ENCODE data around the gene CXCL16. TPM values are rescaled to one million over a fixed set of nuclear protein-coding genes. Genes with fewer than 3 reads are reported as not detected.
"Not testable (repeated sequence)": the region's sequence is repeated elsewhere in the genome, so short reads cannot be mapped to it uniquely, and the experiment has no call there.

CXCL16 gene
- total RNA-seq, 4 donors from 2014 or later, result 13.0 to 72.6 (median 27.0) TPM

DNA sequence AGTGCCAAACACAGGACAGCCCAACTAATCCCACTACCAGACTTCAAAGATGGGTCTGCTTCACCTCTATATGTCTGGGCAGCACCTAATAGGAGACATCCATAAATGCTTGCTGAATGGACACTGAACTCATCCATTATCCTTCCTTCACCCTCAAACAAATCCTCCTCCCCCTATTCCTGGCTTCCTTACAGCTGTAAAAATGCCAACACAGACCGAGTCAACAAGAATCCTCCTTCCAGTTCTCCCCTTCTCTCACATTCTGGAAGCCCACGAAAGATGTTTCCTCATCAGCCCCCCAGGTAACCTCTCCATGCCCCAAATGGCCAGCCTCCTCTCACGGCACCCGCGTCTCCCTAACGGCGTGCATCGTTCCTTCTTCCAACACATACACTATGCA is 48.0 kb downstream of the CXCL16 start:
- DNase-seq, result no peak

DNA sequence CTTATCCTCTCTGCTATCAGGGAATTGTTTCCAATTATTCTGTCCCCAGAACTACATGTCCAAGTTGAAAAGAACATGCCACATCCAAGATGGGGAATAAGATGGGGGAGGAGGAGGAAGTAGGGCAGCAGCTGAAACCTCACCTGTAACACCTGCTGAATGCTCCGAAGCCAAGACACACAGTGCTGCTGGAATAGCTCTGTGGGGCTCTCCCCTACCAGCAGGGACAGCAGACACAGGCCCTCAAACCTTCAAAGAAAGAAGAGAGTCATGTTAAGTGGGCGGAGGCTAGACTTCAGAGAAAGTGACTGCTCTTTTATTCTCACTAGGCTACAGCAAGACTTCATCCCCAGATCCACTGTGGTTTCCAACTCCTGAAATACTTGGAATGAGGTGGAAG is 49.0 kb downstream of the CXCL16 start:
- TF ChIP-seq POLR2AphosphoS5 (IDR thresholded peaks at IDR 0.05) (no peak), EP300 (IDR thresholded peaks at IDR 0.05; ENCODE audit: low read depth) (no peak), POLR2A (IDR thresholded peaks at IDR 0.05) (no peak)
- TF ChIP-seq, protein P1, sequence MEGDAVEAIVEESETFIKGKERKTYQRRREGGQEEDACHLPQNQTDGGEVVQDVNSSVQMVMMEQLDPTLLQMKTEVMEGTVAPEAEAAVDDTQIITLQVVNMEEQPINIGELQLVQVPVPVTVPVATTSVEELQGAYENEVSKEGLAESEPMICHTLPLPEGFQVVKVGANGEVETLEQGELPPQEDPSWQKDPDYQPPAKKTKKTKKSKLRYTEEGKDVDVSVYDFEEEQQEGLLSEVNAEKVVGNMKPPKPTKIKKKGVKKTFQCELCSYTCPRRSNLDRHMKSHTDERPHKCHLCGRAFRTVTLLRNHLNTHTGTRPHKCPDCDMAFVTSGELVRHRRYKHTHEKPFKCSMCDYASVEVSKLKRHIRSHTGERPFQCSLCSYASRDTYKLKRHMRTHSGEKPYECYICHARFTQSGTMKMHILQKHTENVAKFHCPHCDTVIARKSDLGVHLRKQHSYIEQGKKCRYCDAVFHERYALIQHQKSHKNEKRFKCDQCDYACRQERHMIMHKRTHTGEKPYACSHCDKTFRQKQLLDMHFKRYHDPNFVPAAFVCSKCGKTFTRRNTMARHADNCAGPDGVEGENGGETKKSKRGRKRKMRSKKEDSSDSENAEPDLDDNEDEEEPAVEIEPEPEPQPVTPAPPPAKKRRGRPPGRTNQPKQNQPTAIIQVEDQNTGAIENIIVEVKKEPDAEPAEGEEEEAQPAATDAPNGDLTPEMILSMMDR (IDR thresholded peaks at IDR 0.05), result no peak
- Histone ChIP-seq H3K27me3 (no peaks in the 10 kb centered on the region), H3K4me3 (no peak overlapping the region), H3K4me1 (peaks cover 0 to 3% (median 0%) of the 10 kb centered on the region in 4 donors), H3K36me3 (no peaks in the 10 kb centered on the region), H3K9me3 (no peaks in the 10 kb centered on the region), H3K27ac (no peak overlapping the region)
- intact Hi-C loops (cut with DNase I; ENCODE audit: low total_unique reads), result no loop called here
- WGBS, 2 donors (ENCODE audit: low coverage in 1 of 2), result 57 to 100% methylated on average over 1 to 2 of the region's 2 CpGs
- DNase-seq, result no peak
- in situ Hi-C loops (cut with MboI; ENCODE audit: low pct_ligation_motif_present in 1 of 4, low pct_unique_long_range_greater_than_20kb in 1 of 4, low sequenced_read_pairs in 3 of 4), result no loop called here

More for the DNA sequence above, 48.0 kb downstream of the CXCL16 start:
- TF ChIP-seq EP300 (IDR thresholded peaks at IDR 0.05; ENCODE audit: low read depth), result no peak
- TF ChIP-seq POLR2A (IDR thresholded peaks at IDR 0.05), result no peak
- no peak for TF ChIP-seq POLR2AphosphoS5 (IDR thresholded peaks at IDR 0.05)
- TF ChIP-seq, protein P1 (IDR thresholded peaks at IDR 0.05), result no peak
- Histone ChIP-seq H3K27ac (no peak overlapping the region), H3K4me3 (no peak overlapping the region), H3K9me3 (no peaks in the 10 kb centered on the region), H3K27me3 (no peaks in the 10 kb centered on the region), H3K36me3 (no peaks in the 10 kb centered on the region), H3K4me1 (peaks cover 0 to 3% (median 0%) of the 10 kb centered on the region in 4 donors)
- intact Hi-C loops (cut with DNase I; ENCODE audit: low total_unique reads), result no loop called here
- 70% methylated on average over 8 of the region's 8 CpGs; no CpG with 5 or more reads in 1 of the 2 donors for WGBS, 2 donors (ENCODE audit: low coverage in 1 of 2)
- in situ Hi-C loops (cut with MboI; ENCODE audit: low pct_ligation_motif_present in 1 of 4, low pct_unique_long_range_greater_than_20kb in 1 of 4, low sequenced_read_pairs in 3 of 4), result no loop called here

- H3K4me1 ChIP-seq; in situ Hi-C loops (cut with MboI; ENCODE audit: low pct_ligation_motif_present in 1 of 4, low pct_unique_long_range_greater_than_20kb in 1 of 4, low sequenced_read_pairs in 3 of 4); H3K27ac ChIP-seq; H3K36me3 ChIP-seq; H3K27me3 ChIP-seq; DNase-seq; intact Hi-C loops (cut with DNase I; ENCODE audit: low total_unique reads); H3K9me3 ChIP-seq; H3K4me3 ChIP-seq: not testable (repeated sequence)
- 85 to 88% methylated on average over 10 to 12 of the region's 12 CpGs for WGBS, 2 donors (ENCODE audit: low coverage in 1 of 2)
These were observed 49.9 kb downstream of the CXCL16 start for GRCh38 chr17:4689872-4690271.

DNA sequence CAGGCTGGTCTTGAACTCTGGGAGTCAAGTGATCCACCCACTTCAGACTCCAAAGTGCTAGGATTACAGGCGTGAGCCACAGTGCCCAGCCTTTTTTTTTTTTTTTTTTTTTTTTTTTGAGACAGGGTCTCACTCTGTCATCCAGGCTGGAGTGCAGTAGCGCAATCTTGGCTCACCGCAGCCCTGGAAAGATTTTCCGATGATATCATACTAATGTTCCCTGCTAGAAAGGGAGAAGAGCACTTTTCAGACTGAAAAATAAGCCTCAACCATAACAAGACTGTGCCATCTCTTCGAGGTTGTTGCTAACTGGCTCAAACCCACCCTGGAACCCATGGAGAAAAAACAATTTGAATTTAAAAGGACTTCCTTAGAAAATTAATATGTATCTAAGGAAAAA is 56.0 kb downstream of the CXCL16 start:
- intact Hi-C loops (cut with DNase I; ENCODE audit: low total_unique reads); H3K9me3 ChIP-seq; H3K4me3 ChIP-seq; in situ Hi-C loops (cut with MboI; ENCODE audit: low pct_ligation_motif_present in 1 of 4, low pct_unique_long_range_greater_than_20kb in 1 of 4, low sequenced_read_pairs in 3 of 4); DNase-seq; H3K4me1 ChIP-seq; H3K27me3 ChIP-seq: not testable (repeated sequence)
- Histone ChIP-seq H3K27ac (peak overlapping the region in 2 of 4 donors; percentile 21 to 58), H3K36me3 (peaks cover 0 to 29% (median 10%) of the 10 kb centered on the region in 4 donors)
- WGBS, 2 donors (ENCODE audit: low coverage in 1 of 2), result 83 to 88% methylated on average over 1 to 5 of the region's 5 CpGs

Other genes starting within 250 kb of the CXCL16 start
- gene SPNS2, start 241.0 kb downstream of the CXCL16 start, total RNA-seq, result 10 to 100 TPM in 3 of 4 donors, 1 to 10 TPM in 1; 8.7 to 72.0 (median 18.2) TPM
- gene MYBBP1A, start 184.5 kb downstream of the CXCL16 start, total RNA-seq, result 100 to 1,000 TPM in 2 of 4 donors, 10 to 100 TPM in 2; 25.4 to 148 (median 81.5) TPM
- gene GGT6, start 179.4 kb downstream of the CXCL16 start, total RNA-seq, result 100 to 1,000 TPM; 214 to 308 (median 283) TPM
- under 1 TPM in 3 of 4 donors, not detected in 1; 0.16 to 0.96 (median 0.40) TPM for gene SMTNL2, start 155.4 kb downstream of the CXCL16 start, total RNA-seq
- under 1 TPM in 2 of 4 donors, not detected in 2; 0.41 to 0.48 TPM for gene ALOX15, start 98.2 kb downstream of the CXCL16 start, total RNA-seq
- gene PELP1, start 35.8 kb downstream of the CXCL16 start, total RNA-seq, result 10 to 100 TPM; 12.3 to 42.2 (median 16.1) TPM
- 10 to 100 TPM; 19.3 to 47.9 (median 36.8) TPM for gene ARRB2, start 29.3 kb downstream of the CXCL16 start, total RNA-seq
- 10 to 100 TPM in 3 of 4 donors, 1 to 10 TPM in 1; 1.4 to 60.8 (median 34.1) TPM for gene MED11, start 8.5 kb downstream of the CXCL16 start, total RNA-seq
- gene ZMYND15, start 95 bp downstream of the CXCL16 start, total RNA-seq, result 1 to 10 TPM in 1 of 4 donors, under 1 TPM in 1, not detected in 2; 0.82 to 1.4 TPM
- gene TM4SF5, start 32.0 kb upstream of the CXCL16 start, total RNA-seq, result 10 to 100 TPM in 3 of 4 donors, 1 to 10 TPM in 1; 5.2 to 42.6 (median 26.1) TPM
- gene VMO1, start 46.4 kb upstream of the CXCL16 start, total RNA-seq, result 1 to 10 TPM in 2 of 4 donors, under 1 TPM in 1, not detected in 1; 0.68 to 5.2 (median 1.9) TPM
- 1 to 10 TPM in 1 of 4 donors, under 1 TPM in 1, not detected in 2; 0.41 to 1.7 TPM for gene GLTPD2, start 49.0 kb upstream of the CXCL16 start, total RNA-seq
- 100 to 1,000 TPM in 2 of 4 donors, 10 to 100 TPM in 2; 34.0 to 111 (median 80.9) TPM for gene PSMB6, start 56.2 kb upstream of the CXCL16 start, total RNA-seq
- 10 to 100 TPM; 13.9 to 81.9 (median 18.9) TPM for gene PLD2, start 67.2 kb upstream of the CXCL16 start, total RNA-seq
- gene MINK1, start 93.4 kb upstream of the CXCL16 start, total RNA-seq, result 100 to 1,000 TPM; 128 to 406 (median 181) TPM
- 1 to 10 TPM in 3 of 4 donors, not detected in 1; 1.8 to 3.2 (median 2.1) TPM for gene C17orf107, start 159.6 kb upstream of the CXCL16 start, total RNA-seq
- under 1 TPM in 1 of 4 donors, not detected in 3; 0.32 TPM for gene CHRNE, start 163.2 kb upstream of the CXCL16 start, total RNA-seq
- gene GP1BA, start 192.3 kb upstream of the CXCL16 start, total RNA-seq, result not detected
- 100 to 1,000 TPM in 1 of 4 donors, 10 to 100 TPM in 3; 62.4 to 120 (median 83.9) TPM for gene SLC25A11, start 200.1 kb upstream of the CXCL16 start, total RNA-seq
- gene RNF167, start 200.3 kb upstream of the CXCL16 start, total RNA-seq, result 100 to 1,000 TPM in 1 of 4 donors, 10 to 100 TPM in 3; 57.2 to 348 (median 73.7) TPM
- gene PFN1, start 208.6 kb upstream of the CXCL16 start, total RNA-seq, result 1,000 to 10,000 TPM in 1 of 4 donors, 100 to 1,000 TPM in 3; 743 to 1,049 (median 945) TPM
- 100 to 1,000 TPM in 1 of 4 donors, 10 to 100 TPM in 1, 1 to 10 TPM in 2; 2.5 to 211 (median 12.9) TPM for gene ENO3, start 211.2 kb upstream of the CXCL16 start, total RNA-seq
- 10 to 100 TPM in 3 of 4 donors, 1 to 10 TPM in 1; 8.2 to 64.7 (median 47.4) TPM for gene SPAG7, start 227.9 kb upstream of the CXCL16 start, total RNA-seq
- gene CAMTA2, start 247.7 kb upstream of the CXCL16 start, total RNA-seq, result 10 to 100 TPM; 35.9 to 71.8 (median 51.8) TPM